ENCODE data around the gene ZFP36L2.

ZFP36L2 gene

GRCh38 chr2:43248621-43249020, 22.2 kb upstream of the ZFP36L2 start:
- ChIA-PET CTCF (interaction anchor here (0.5 to 0.7 kb wide), 2 partner anchors 19 to 71 kb away, joined by 3 read pairs; no protein-coding TSS in a partner anchor), POLR2A (no interaction called here)
- Histone ChIP-seq H3K36me3 (ENCODE audit: control insufficient read depth in 2 of 2, insufficient read depth in 1 of 2, low read length in 2 of 2) (no peaks in the 10 kb centered on the region; a peak in 1 of 3 replicates), H3K27ac (ENCODE audit: extremely low read depth, low read depth, low read length) (no peak overlapping the region), H3K4me3 (ENCODE audit: low read depth, low read length) (no peak overlapping the region), H3K4me1 (ENCODE audit: control insufficient read depth, insufficient read depth, low read length) (no peaks in the 10 kb centered on the region), H3K9me3 (ENCODE audit: control insufficient read depth, insufficient read depth, low read depth, low read length) (no peaks in the 10 kb centered on the region)
- no peak for TF ChIP-seq PRDM2 (tag by site-specific recombination; IDR thresholded peaks at IDR 0.05; ENCODE audit: borderline replicate concordance)
- no peak for TF ChIP-seq ZNF777 (tag by site-specific recombination; IDR thresholded peaks at IDR 0.05; ENCODE audit: borderline replicate concordance)
- no peak for TF ChIP-seq INSM2 (tag by site-specific recombination; IDR thresholded peaks at IDR 0.05)
- no peak for TF ChIP-seq ZNF660 (tag by site-specific recombination; IDR thresholded peaks at IDR 0.05)
- TF ChIP-seq HOXC10 (CRISPR knock-in tag; IDR thresholded peaks at IDR 0.05): no peak
- no peak for TF ChIP-seq ZNF621 (tag by site-specific recombination; IDR thresholded peaks at IDR 0.05)
- no peak for TF ChIP-seq KLF17 (tag by site-specific recombination; IDR thresholded peaks at IDR 0.05)
- TF ChIP-seq ZNF624 (tag by site-specific recombination; IDR thresholded peaks at IDR 0.05): no peak
- no peak for TF ChIP-seq ZNF707 (tag by site-specific recombination; IDR thresholded peaks at IDR 0.05)
- TF ChIP-seq MYNN (tag by site-specific recombination; IDR thresholded peaks at IDR 0.05; ENCODE audit: borderline replicate concordance): no peak
- no peak for TF ChIP-seq ZNF449 (tag by site-specific recombination; IDR thresholded peaks at IDR 0.05)
- TF ChIP-seq ZNF561 (tag by site-specific recombination; IDR thresholded peaks at IDR 0.05; ENCODE audit: borderline replicate concordance): no peak
- no peak for TF ChIP-seq ZNF248 (tag by site-specific recombination; IDR thresholded peaks at IDR 0.05)
- TF ChIP-seq ZNF174 (tag by site-specific recombination; IDR thresholded peaks at IDR 0.05): no peak
- no peak for TF ChIP-seq SCRT1 (tag by site-specific recombination; IDR thresholded peaks at IDR 0.05; ENCODE audit: borderline replicate concordance)
- TF ChIP-seq ZNF155 (tag by site-specific recombination; IDR thresholded peaks at IDR 0.05): no peak
